NCI-H526 (cell line): Measurements from ENCODE around the gene NDC1.
A peak's percentile ranks its signal among the peaks of the same experiment; 100 is the strongest.

Experiments used
- DNase-seq, 2 experiments: peaks; one replicate each; lab custom pipeline; 2025; lab: John Stamatoyannopoulos, UW

Gene NDC1

DNA sequence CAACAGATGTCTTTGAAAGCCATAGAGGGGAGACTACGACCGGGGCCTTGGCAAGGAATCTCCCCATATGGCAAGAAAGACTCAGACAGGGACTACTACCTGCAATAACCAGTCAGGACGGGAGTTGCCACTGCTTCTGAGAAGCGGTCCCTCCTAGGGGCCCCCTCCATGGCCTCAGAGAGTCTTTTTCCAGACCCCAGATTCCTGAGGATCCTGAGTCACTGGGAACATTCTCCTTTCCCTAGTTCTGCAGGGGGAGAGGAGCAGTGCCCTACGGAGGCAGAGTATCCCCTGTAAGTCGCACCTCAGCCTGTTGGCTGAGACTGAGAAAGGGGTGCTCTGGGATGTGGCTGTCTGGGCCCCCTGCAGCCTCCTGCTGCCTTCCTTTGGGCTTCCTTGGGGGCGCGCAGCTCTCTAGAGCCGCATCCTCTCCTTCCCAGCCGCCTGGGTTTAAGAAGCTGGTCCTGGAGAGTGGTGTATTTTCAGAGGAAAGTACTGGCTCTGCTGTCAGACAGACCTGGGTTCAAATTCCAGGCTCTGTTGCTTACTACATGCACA lies 107.0 kb downstream of the NDC1 start:
- no peak for DNase-seq

- no peak for DNase-seq
Observed at GRCh38 chr1:53730224-53730865, 107.8 kb downstream of the NDC1 start.

GRCh38 chr1:53729456-53730223 lies 108.5 kb downstream of the NDC1 start:
- no peak for DNase-seq

DNA sequence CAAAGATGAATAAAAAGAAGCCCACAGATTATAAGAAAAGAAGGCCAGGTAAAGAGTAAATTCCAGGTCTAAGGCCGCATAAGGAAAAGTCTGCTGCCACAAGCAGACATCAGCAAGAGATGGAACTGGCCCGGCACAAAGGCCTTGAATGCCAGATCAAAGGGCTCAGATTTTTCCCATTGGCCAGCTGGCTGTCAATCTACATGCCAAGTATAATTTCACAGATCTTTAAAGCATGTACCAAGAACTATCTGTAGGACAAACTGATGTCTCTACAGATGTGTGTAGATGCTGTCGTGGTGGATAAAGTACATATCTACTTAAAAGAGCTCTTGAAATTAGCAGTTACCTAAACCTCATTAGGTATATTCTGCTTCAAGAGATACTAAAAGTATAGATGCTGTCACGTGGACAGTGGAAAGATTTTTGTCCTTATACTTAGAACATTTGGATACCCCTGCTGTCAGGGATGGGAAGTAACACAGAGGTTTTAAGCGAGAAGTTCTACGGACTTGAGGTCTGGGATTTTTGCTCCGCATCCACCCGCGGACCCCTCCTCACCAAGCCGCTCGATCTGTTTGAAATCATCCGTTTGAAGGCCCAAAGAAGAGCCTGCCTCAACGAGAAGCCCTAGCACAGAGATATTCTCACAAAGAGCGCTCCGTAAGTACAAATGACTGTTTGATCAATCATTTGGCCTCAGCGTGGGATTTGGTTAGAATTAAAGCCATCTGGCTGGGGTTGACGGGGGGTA lies 109.2 kb downstream of the NDC1 start:
- no peak for DNase-seq

- no peak for DNase-seq
Observed at GRCh38 chr1:53728196-53728595, 109.9 kb downstream of the NDC1 start.

DNA sequence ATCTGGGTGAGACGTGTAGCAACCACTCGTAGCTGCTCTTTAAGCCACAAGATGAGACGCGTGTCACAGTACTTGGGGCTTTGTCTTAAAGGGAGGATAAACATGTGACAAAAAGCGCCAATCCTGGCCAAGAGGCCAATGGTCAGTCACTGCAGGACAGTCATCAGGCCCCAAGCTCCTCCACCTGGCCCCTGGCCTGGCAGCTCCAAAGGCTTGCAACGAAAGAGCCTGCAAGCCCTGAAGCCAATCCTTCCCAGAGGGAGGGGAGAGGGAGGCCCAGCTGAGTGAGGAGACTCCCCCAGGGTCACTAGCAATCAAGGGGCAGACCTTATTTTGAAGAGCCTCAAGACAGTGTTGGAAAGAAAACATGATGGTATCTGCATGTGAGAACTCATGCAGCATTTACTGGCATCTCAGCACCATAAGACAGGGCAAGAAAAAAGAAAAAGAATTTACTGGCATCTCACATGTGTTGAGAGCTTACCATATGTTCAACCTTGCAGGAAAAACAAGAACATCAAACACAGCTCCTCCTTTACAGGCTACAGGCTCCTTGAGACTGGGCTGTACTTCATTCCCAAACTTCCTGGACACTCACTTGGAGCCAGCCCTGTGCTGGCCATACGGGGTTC lies 110.5 kb downstream of the NDC1 start:
- DNase-seq, result no peak

DNA sequence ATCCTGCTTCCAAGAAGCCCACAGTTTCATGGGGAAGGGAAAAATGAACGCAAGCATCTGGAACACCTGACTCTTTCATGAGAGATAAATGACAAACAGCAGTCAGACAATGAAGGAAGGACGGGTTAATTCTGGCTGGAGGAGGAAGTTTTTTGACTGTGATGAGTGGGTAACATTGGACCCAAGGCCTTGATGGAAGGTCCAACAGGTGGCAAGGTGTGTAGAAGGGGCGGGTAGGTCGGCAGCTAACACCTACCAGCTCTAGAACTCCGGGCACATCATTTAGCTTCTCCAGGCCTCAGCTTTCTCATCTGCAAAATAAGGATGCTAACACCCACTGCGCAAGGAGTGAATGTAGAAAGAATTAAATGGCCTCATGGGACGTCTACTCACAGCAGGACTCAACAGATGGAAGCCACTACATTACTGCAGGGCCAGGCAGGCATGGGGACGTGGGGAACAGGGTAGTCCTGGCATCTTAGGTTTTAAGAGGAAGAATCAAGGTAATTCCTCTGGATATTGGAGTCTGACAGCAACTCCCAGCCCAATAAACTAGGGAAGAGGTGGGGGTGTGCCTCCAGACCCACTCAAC lies 112.0 kb downstream of the NDC1 start:
- DNase-seq, result no peak

GRCh38 chr1:53725238-53725689 lies 112.8 kb downstream of the NDC1 start:
- DNase-seq, result peak in 1 of 2 experiments; percentile 35

DNA sequence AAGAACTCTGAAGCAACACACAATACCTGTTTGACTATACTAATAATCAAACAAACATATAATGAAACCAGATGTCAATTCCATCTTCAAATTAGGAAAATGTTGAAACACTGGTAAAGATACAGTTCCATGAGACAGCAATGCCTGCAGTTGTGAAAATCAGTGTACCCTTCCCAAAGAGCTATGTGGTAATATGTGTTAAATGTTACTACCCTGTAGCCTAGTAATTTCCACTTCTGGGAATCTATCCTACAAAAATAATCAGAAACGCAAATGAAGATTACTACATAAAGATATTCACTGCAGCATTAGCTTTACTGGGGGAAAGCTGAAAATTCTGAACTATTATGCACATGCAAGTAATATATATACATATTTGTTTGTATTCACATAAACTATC lies 116.1 kb downstream of the NDC1 start:
- no peak for DNase-seq

- DNase-seq, result no peak
Observed at GRCh38 chr1:53721088-53721487, 117.0 kb downstream of the NDC1 start.

DNA sequence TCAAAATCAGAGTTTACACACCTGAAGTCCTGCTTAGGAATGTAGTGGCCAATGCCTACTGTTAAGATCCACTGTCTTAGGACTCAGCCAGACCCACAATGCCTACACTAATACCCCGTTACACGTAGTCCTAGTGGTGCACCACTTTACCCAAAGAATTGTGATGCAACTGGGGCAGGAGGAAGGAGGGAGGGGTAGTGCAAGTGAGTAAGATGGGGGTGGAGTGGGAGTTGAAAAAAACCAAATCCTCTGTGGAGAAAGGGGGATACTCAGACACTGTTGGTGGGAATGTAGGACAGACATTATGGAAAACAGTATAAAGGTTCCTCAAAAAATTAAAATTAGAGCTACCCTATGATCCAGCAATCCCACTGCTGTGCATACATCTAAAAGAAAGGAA lies 118.6 kb downstream of the NDC1 start:
- no peak for DNase-seq

- DNase-seq, result no peak
Observed at GRCh38 chr1:53718443-53718842, 119.7 kb downstream of the NDC1 start.

- no peak for DNase-seq
Observed at GRCh38 chr1:53717025-53717804, 120.9 kb downstream of the NDC1 start.

DNA sequence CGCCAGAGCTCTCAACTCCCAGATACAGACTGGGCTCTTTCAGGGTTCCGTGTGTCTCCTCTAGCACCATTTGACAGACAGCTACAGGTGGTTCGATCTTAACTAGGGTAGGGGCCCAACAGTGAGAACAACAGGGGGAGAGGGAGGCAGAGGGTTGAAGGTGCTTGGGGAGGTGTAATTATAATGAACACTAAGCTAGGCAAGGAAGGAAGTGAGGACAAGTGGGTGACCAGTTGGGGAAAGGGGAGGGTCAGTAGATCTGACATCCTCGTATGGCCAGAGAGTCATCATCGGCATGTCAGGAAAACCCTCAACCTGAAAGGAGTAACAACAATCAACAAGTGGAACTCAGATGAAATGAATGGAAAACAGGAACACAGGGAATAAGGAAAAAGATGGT lies 121.9 kb downstream of the NDC1 start:
- DNase-seq, result no peak

- DNase-seq, result peak in 1 of 2 experiments; percentile 54
Observed at GRCh38 chr1:53715478-53715877, 122.6 kb downstream of the NDC1 start.
